Measurements from ENCODE around the gene LYPD1. TPM values are rescaled to one million over a fixed set of nuclear protein-coding genes. Genes with fewer than 3 reads are reported as not detected.

The LYPD1 gene
- total and polyA plus RNA-seq, 2 experiments from 2014 or later, result 1.5 to 4.2 TPM

GRCh38 chr2:132719480-132719879 lies 49.5 kb upstream of the LYPD1 start:
- Mint-ChIP-seq H3K27me3 (ENCODE audit: insufficient read depth, low read depth, poor library complexity) (no peaks in the 10 kb centered on the region), H3K9me3 (no peaks in the 10 kb centered on the region; the same call in 2 of the 3 replicates), H3K27ac (no peak overlapping the region), H3K4me1 (no peaks in the 10 kb centered on the region; the same call in 2 of the 3 replicates), H3K4me3 (no peak overlapping the region), H3K36me3 (ENCODE audit: low read depth) (no peaks in the 10 kb centered on the region; the same call in 2 of the 3 replicates)
- Histone ChIP-seq H3K79me2 (replicated peaks; ENCODE audit: insufficient read depth) (no peaks in the 10 kb centered on the region), H3F3A (replicated peaks; ENCODE audit: low read depth) (no peaks in the 10 kb centered on the region), H2AFZ (no peak overlapping the region), H3K27ac (ENCODE audit: low read depth) (no peak overlapping the region), H3K4me3 (no peak overlapping the region), H4K20me1 (replicated peaks; ENCODE audit: insufficient read depth) (no peaks in the 10 kb centered on the region), H3K27me3 (ENCODE audit: insufficient read depth) (no peaks in the 10 kb centered on the region), H3K4me1 (ENCODE audit: insufficient read depth) (no peaks in the 10 kb centered on the region), H3K4me2 (no peak overlapping the region), H3K9me2 (ENCODE audit: insufficient read depth) (0 out of 2 replicates have a peak, but pooled peaks cover 3% of the 10 kb centered on the region), H3K36me3 (ENCODE audit: insufficient read depth) (no peaks in the 10 kb centered on the region)
- ATAC-seq (no peak), DNase-seq (ENCODE audit: low spot score) (no peak)
- TF ChIP-seq CREB1 (CRISPR knock-in tag; IDR thresholded peaks at IDR 0.05; ENCODE audit: low read depth), result no peak
- no peak for TF ChIP-seq ZNF331 (CRISPR knock-in tag; IDR thresholded peaks at IDR 0.05; ENCODE audit: low read depth)
- TF ChIP-seq NANOG (IDR thresholded peaks at IDR 0.05; ENCODE audit: borderline replicate concordance), result no peak
- TF ChIP-seq JUNB (IDR thresholded peaks at IDR 0.05; ENCODE audit: unreplicated experiment), result no peak
- no peak for TF ChIP-seq ETS1 (IDR thresholded peaks at IDR 0.05)
- no peak for TF ChIP-seq CTCF (conservative IDR thresholded peaks at IDR 0.05; ENCODE audit: low read depth in 2 of 2)
- no peak for TF ChIP-seq POLR2AphosphoS5 (IDR thresholded peaks at IDR 0.05; ENCODE audit: low read depth)
- no peak for TF ChIP-seq EZH2 (IDR thresholded peaks at IDR 0.05; ENCODE audit: low read depth, unreplicated experiment)

- Histone ChIP-seq H3K4me3 (no peak overlapping the region), H3K79me2 (replicated peaks; ENCODE audit: insufficient read depth) (no peaks in the 10 kb centered on the region), H3K4me1 (ENCODE audit: insufficient read depth) (peaks cover 2% of the 10 kb centered on the region; the same call in 1 of the 2 replicates), H3K4me2 (no peak overlapping the region), H3K9me2 (ENCODE audit: insufficient read depth) (0 out of 2 replicates have a peak, but pooled peaks cover 3% of the 10 kb centered on the region), H3K36me3 (ENCODE audit: insufficient read depth) (no peaks in the 10 kb centered on the region), H3K27me3 (ENCODE audit: insufficient read depth) (no peaks in the 10 kb centered on the region), H3K27ac (ENCODE audit: low read depth) (no peak overlapping the region), H2AFZ (no peak overlapping the region), H4K20me1 (replicated peaks; ENCODE audit: insufficient read depth) (no peaks in the 10 kb centered on the region), H3F3A (replicated peaks; ENCODE audit: low read depth) (no peaks in the 10 kb centered on the region)
- H3K27ac Mint-ChIP-seq, result no peak overlapping the region
- DNase-seq (ENCODE audit: low spot score), result no peak
- H3K9me3 Mint-ChIP-seq, result no peaks in the 10 kb centered on the region
- no peaks in the 10 kb centered on the region for H3K27me3 Mint-ChIP-seq (ENCODE audit: insufficient read depth, low read depth, poor library complexity)
- H3K4me3 Mint-ChIP-seq, result no peak overlapping the region
- no peaks in the 10 kb centered on the region for H3K36me3 Mint-ChIP-seq (ENCODE audit: low read depth)
- H3K4me1 Mint-ChIP-seq, result peaks cover 3% of the 10 kb centered on the region; the same call in 2 of the 3 replicates
- ATAC-seq, result no peak
- TF ChIP-seq CTCF (conservative IDR thresholded peaks at IDR 0.05; ENCODE audit: low read depth in 2 of 2), result no peak
- TF ChIP-seq ZNF462 (CRISPR knock-in tag; IDR thresholded peaks at IDR 0.05), result no peak
- TF ChIP-seq EZH2phosphoT487 (IDR thresholded peaks at IDR 0.05; ENCODE audit: unreplicated experiment), result no peak
- TF ChIP-seq ZNF114 (CRISPR knock-in tag; IDR thresholded peaks at IDR 0.05), result no peak
Measured at GRCh38 chr2:132716954-132717353, 46.9 kb upstream of the LYPD1 start.
